DOHH2 (cell line): ENCODE measurements around the gene PAM.
"Not testable (repeated sequence)": the region's sequence is repeated elsewhere in the genome, so short reads cannot be mapped to it uniquely, and the experiment has no call there.

Source experiments
- H3F3A ChIP-seq: fragments of 200-600 bp; sonication (generic), shearing (Covaris generic); 2 replicates; pipeline ENCODE4 v1.6.0; 2016; ENCODE audit warnings: antibody characterized with exemption, mild to moderate bottlenecking; ENCODE audit not compliant: control insufficient read depth, insufficient read depth
- H3K27ac ChIP-seq: fragments of 200-600 bp; sonication (generic); 2 replicates; pipeline ENCODE4 v1.5.1; 2014; ENCODE audit warnings: low read depth, mild to moderate bottlenecking, low read length, moderate library complexity
- H3K27me3 ChIP-seq: fragments of 200-600 bp; sonication (generic); 2 replicates; pipeline ENCODE4 v1.6.1; 2014; ENCODE audit warnings: mild to moderate bottlenecking, low read length, mixed read lengths; ENCODE audit not compliant: control insufficient read depth
- H3K36me3 ChIP-seq: fragments of 200-600 bp; sonication (generic); 2 replicates; pipeline ENCODE4 v1.6.1; 2014; ENCODE audit warnings: mild to moderate bottlenecking, low read length, moderate library complexity, mixed read lengths; ENCODE audit not compliant: control insufficient read depth
- H3K4me1 ChIP-seq: fragments of 200-600 bp; sonication (generic); 2 replicates; pipeline ENCODE4 v1.6.1; 2014; ENCODE audit warnings: mild to moderate bottlenecking, low read length, mixed read lengths; ENCODE audit not compliant: control insufficient read depth
- H3K4me2 ChIP-seq: fragments of 200-600 bp; sonication (generic); 2 replicates; pipeline ENCODE4 v1.6.0; 2014; ENCODE audit warnings: mild to moderate bottlenecking, low read length, moderate library complexity
- H3K4me3 ChIP-seq: fragments of 200-600 bp; sonication (generic); 2 replicates; pipeline ENCODE4 v1.5.1; 2014; ENCODE audit warnings: mild to moderate bottlenecking, low read length, mixed read lengths
- H3K79me2 ChIP-seq: fragments of 200-600 bp; sonication (generic); 2 replicates; pipeline ENCODE4 v1.6.1; 2014; ENCODE audit warnings: mild to moderate bottlenecking, low read length, mixed read lengths; ENCODE audit not compliant: control insufficient read depth
- H3K9me2 ChIP-seq: fragments of 200-600 bp; sonication (generic); replicated peaks from 2 replicates; pipeline ENCODE4 v1.6.1; 2014; ENCODE audit warnings: mild to moderate bottlenecking, low read length, mixed read lengths; ENCODE audit not compliant: control insufficient read depth
- H3K9me3 ChIP-seq: fragments of 200-600 bp; sonication (generic); 2 replicates; pipeline ENCODE4 v1.6.1; 2014; ENCODE audit warnings: antibody characterized with exemption, low read length, mixed read lengths; ENCODE audit not compliant: control insufficient read depth, insufficient read depth
- H4K20me1 ChIP-seq: fragments of 200-600 bp; sonication (generic); 2 replicates; pipeline ENCODE4 v1.6.0; 2014; ENCODE audit warnings: low read depth, mild to moderate bottlenecking, antibody characterized with exemption, low read length, moderate library complexity; ENCODE audit not compliant: control insufficient read depth, insufficient read depth
- EZH2phosphoT487 ChIP-seq: fragments of 200-600 bp; sonication (generic); IDR thresholded peaks from 2 replicates; pipeline ENCODE4 v1.6.1; 2017; ENCODE audit warnings: borderline replicate concordance, mild to moderate bottlenecking, antibody characterized with exemption, low read length, moderate library complexity, mixed read lengths
- TF ChIP-seq, protein P1 (sequence below): fragments of 200-600 bp; sonication (generic); IDR thresholded peaks from one replicate; pipeline ENCODE4 v1.5.1; 2014; ENCODE audit warnings: antibody characterized with exemption, mild to moderate bottlenecking, low read depth, low read length; ENCODE audit not compliant: poor library complexity, severe bottlenecking

Gene PAM

DNA sequence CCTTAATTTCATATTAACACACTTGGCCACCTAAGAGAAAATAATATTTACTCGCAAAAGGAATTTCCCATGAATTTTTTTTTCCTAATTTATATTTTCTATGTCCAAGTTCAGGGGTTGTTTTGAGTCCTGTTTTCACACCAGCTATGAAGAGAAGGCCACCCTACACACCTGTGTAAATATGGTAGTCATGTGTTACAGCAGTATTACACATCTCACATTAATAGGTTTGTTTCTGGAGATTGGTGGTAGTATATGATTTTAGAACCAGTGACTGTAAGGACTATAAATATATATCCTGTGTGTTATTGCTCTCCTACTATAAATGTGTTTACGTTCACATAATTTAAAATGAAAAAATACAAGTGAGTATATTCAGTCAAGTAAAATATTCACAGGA, 147.5 kb downstream of the PAM start:
- H3K27ac ChIP-seq, result no peak overlapping the region
- H3K79me2 ChIP-seq, result no peaks in the 10 kb centered on the region
- H3K27me3 ChIP-seq, result no peaks in the 10 kb centered on the region
- H4K20me1 ChIP-seq, result no peaks in the 10 kb centered on the region
- H3K4me1 ChIP-seq, result no peaks in the 10 kb centered on the region
- no peak overlapping the region for H3K4me3 ChIP-seq
- H3F3A ChIP-seq, result no peaks in the 10 kb centered on the region
- no peak overlapping the region for H3K4me2 ChIP-seq
- no peaks in the 10 kb centered on the region for H3K36me3 ChIP-seq
- H3K9me2 ChIP-seq, result no peaks in the 10 kb centered on the region
- TF ChIP-seq, protein P1, sequence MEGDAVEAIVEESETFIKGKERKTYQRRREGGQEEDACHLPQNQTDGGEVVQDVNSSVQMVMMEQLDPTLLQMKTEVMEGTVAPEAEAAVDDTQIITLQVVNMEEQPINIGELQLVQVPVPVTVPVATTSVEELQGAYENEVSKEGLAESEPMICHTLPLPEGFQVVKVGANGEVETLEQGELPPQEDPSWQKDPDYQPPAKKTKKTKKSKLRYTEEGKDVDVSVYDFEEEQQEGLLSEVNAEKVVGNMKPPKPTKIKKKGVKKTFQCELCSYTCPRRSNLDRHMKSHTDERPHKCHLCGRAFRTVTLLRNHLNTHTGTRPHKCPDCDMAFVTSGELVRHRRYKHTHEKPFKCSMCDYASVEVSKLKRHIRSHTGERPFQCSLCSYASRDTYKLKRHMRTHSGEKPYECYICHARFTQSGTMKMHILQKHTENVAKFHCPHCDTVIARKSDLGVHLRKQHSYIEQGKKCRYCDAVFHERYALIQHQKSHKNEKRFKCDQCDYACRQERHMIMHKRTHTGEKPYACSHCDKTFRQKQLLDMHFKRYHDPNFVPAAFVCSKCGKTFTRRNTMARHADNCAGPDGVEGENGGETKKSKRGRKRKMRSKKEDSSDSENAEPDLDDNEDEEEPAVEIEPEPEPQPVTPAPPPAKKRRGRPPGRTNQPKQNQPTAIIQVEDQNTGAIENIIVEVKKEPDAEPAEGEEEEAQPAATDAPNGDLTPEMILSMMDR, result no peak
- TF ChIP-seq EZH2phosphoT487, result no peak
- no peaks in the 10 kb centered on the region for H3K9me3 ChIP-seq

DNA sequence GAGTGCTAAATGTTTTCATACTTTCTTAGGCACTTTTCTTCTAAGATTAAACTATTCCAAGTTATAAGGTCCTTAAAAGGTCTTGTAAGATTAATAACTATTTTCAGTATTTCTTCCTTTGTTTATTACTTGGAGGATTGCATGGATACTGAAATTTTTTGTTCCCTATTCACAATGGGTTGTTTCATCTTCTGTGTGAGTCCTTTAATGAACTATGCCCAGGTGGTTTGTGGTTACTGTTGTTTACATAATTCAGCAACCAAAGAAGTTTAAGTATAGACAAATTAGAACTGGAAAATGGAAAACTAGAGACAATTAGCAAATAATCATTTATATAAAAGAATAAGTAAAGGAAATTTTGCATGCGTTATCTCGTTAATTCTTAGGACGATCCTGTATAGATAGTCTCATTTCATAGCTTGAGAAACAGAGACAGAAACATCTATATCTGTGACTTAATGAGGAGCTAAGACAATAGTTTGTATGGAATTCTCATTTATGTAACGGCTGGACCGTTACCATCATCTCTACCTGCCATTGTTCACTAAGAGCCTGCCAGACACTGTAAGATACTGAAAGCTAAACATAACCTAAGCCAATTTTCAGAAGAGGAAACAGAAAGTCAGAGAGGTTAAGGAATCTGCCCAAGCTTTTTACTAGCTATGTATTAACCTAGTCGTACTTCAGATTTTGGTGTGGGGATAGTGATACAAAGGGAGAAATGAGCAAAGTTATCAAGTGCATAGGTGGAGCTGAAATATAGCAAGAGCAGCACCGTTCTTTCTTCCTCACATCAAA, 148.2 kb downstream of the PAM start:
- no peak overlapping the region for H3K4me3 ChIP-seq
- H3K36me3 ChIP-seq, result no peaks in the 10 kb centered on the region
- no peak for TF ChIP-seq EZH2phosphoT487
- TF ChIP-seq, protein P1, result no peak
- no peaks in the 10 kb centered on the region for H4K20me1 ChIP-seq
- H3K4me2 ChIP-seq, result no peak overlapping the region
- no peaks in the 10 kb centered on the region for H3K27me3 ChIP-seq
- no peaks in the 10 kb centered on the region for H3K9me2 ChIP-seq
- no peaks in the 10 kb centered on the region for H3K9me3 ChIP-seq
- H3K27ac ChIP-seq, result no peak overlapping the region
- no peaks in the 10 kb centered on the region for H3F3A ChIP-seq
- H3K79me2 ChIP-seq, result no peaks in the 10 kb centered on the region
- no peaks in the 10 kb centered on the region for H3K4me1 ChIP-seq

DNA sequence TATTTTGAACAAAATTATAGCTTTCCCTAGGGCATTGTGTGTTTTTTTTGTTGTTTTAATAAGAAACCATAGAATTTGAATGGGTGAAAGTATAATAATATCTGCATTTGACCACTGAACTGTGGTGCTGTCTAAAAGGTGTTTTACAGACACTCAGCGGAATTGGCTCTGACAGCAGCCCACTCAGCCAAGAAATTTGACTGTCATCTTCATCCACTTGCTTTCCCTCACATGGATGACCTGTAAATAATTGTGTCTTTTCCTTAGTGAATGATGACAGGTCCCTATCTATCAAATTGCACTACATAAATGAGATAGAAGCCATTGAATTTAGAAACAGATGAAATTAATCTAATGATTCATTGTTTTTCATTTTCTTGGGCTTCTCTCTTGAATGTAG, 150.0 kb downstream of the PAM start:
- no peaks in the 10 kb centered on the region for H3K4me1 ChIP-seq
- no peak overlapping the region for H3K4me3 ChIP-seq
- H3K27ac ChIP-seq, result no peak overlapping the region
- H3K36me3 ChIP-seq, result no peaks in the 10 kb centered on the region
- H3K9me3 ChIP-seq, result no peaks in the 10 kb centered on the region
- no peaks in the 10 kb centered on the region for H3K79me2 ChIP-seq
- no peak for TF ChIP-seq EZH2phosphoT487
- TF ChIP-seq, protein P1, result no peak
- no peaks in the 10 kb centered on the region for H3F3A ChIP-seq
- no peaks in the 10 kb centered on the region for H3K27me3 ChIP-seq
- no peaks in the 10 kb centered on the region for H4K20me1 ChIP-seq
- no peaks in the 10 kb centered on the region for H3K9me2 ChIP-seq
- H3K4me2 ChIP-seq, result no peak overlapping the region

DNA sequence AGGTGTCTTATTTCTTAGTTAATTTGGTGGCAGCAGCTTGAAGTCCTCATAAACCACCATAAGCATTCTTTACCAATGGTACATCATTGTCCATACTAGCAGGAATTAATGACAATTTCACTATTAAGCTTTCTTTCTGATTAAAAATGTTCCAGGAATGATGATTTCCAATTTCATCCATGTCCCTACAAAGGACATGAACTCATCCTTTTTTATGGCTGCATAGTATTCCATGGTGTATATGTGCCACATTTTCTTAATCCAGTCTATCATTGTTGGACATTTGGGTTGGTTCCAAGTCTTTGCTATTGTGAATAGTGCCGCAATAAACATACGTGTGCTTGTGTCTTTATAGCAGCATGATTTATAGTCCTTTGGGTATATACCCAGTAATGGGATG, 152.0 kb downstream of the PAM start:
- H3K9me2 ChIP-seq, H3F3A ChIP-seq: not testable (repeated sequence)

More for the DNA sequence above, 152.0 kb downstream of the PAM start:
- H4K20me1 ChIP-seq, H3K4me3 ChIP-seq, H3K36me3 ChIP-seq, H3K9me3 ChIP-seq, H3K27ac ChIP-seq, H3K4me1 ChIP-seq, H3K27me3 ChIP-seq, H3K79me2 ChIP-seq, H3K4me2 ChIP-seq: not testable (repeated sequence)
